ENCODE results near the gene SBF2. TPM values are rescaled to one million over a fixed set of nuclear protein-coding genes. Genes with fewer than 3 reads are reported as not detected.
A peak's percentile ranks its signal among the peaks of the same experiment; 100 is the strongest.

The SBF2 gene
- total RNA-seq, 1 donor: 61.2 TPM

- DNase-seq (ENCODE audit: insufficient read length, low spot score, missing footprints): no peak
- no peaks in the 10 kb centered on the region for H3K27me3 ChIP-seq (ENCODE audit: insufficient read depth, low read length)
- peaks cover 46% of the 10 kb centered on the region for H3K79me2 ChIP-seq (ENCODE audit: insufficient read depth, low read length)
- H3K4me3 ChIP-seq (ENCODE audit: insufficient read depth, low read length): no peak overlapping the region
- TF ChIP-seq CTCF (IDR thresholded peaks at IDR 0.05; ENCODE audit: extremely low read depth, low read depth, low read length): no peak
- H3K4me1 ChIP-seq (ENCODE audit: insufficient read depth, low read length): peaks cover 18% of the 10 kb centered on the region
- H3K36me3 ChIP-seq (ENCODE audit: insufficient read depth, low read length): no peaks in the 10 kb centered on the region
- H2AFZ ChIP-seq (ENCODE audit: low read length): no peak overlapping the region
- H3K27ac ChIP-seq (ENCODE audit: low read depth, low read length): no peak overlapping the region
- no peaks in the 10 kb centered on the region for H3K9me3 ChIP-seq (ENCODE audit: low read depth, low read length)
- H4K20me1 ChIP-seq (ENCODE audit: insufficient read depth, low read length): no peaks in the 10 kb centered on the region
- no peak overlapping the region for H3K4me2 ChIP-seq (ENCODE audit: insufficient read depth, low read length)
These were observed 213.9 kb downstream of the SBF2 start for GRCh38 chr11:10080138-10080537.

GRCh38 chr11:10076458-10077141 is 217.4 kb downstream of the SBF2 start:
- Histone ChIP-seq H3K27me3 (ENCODE audit: insufficient read depth, low read length) (no peaks in the 10 kb centered on the region), H3K9me3 (ENCODE audit: low read depth, low read length) (no peaks in the 10 kb centered on the region), H3K79me2 (ENCODE audit: insufficient read depth, low read length) (peaks cover 36% of the 10 kb centered on the region), H3K4me3 (ENCODE audit: insufficient read depth, low read length) (no peak overlapping the region), H3K4me2 (ENCODE audit: insufficient read depth, low read length) (peak overlapping the region; percentile 57), H2AFZ (ENCODE audit: low read length) (no peak overlapping the region), H4K20me1 (ENCODE audit: insufficient read depth, low read length) (no peaks in the 10 kb centered on the region), H3K36me3 (ENCODE audit: insufficient read depth, low read length) (no peaks in the 10 kb centered on the region), H3K4me1 (ENCODE audit: insufficient read depth, low read length) (peaks cover 32% of the 10 kb centered on the region), H3K27ac (ENCODE audit: low read depth, low read length) (peak overlapping the region; percentile 74)
- peak; percentile 71 for DNase-seq (ENCODE audit: insufficient read length, low spot score, missing footprints)
- peak; percentile 74 for TF ChIP-seq CTCF (IDR thresholded peaks at IDR 0.05; ENCODE audit: extremely low read depth, low read depth, low read length)

- no peak for DNase-seq (ENCODE audit: insufficient read length, low spot score, missing footprints)
- H3K4me1 ChIP-seq (ENCODE audit: insufficient read depth, low read length): peaks cover 32% of the 10 kb centered on the region
- no peaks in the 10 kb centered on the region for H3K36me3 ChIP-seq (ENCODE audit: insufficient read depth, low read length)
- no peaks in the 10 kb centered on the region for H3K9me3 ChIP-seq (ENCODE audit: low read depth, low read length)
- H3K27me3 ChIP-seq (ENCODE audit: insufficient read depth, low read length): no peaks in the 10 kb centered on the region
- TF ChIP-seq CTCF (IDR thresholded peaks at IDR 0.05; ENCODE audit: extremely low read depth, low read depth, low read length): no peak
- H3K27ac ChIP-seq (ENCODE audit: low read depth, low read length): peak overlapping the region; percentile 74
- no peak overlapping the region for H3K4me2 ChIP-seq (ENCODE audit: insufficient read depth, low read length)
- H3K4me3 ChIP-seq (ENCODE audit: insufficient read depth, low read length): no peak overlapping the region
- H4K20me1 ChIP-seq (ENCODE audit: insufficient read depth, low read length): no peaks in the 10 kb centered on the region
- peaks cover 27% of the 10 kb centered on the region for H3K79me2 ChIP-seq (ENCODE audit: insufficient read depth, low read length)
- no peak overlapping the region for H2AFZ ChIP-seq (ENCODE audit: low read length)
These were observed 218.9 kb downstream of the SBF2 start for GRCh38 chr11:10075141-10075540.

GRCh38 chr11:10072841-10073240 is 221.2 kb downstream of the SBF2 start:
- H3K4me2 ChIP-seq (ENCODE audit: insufficient read depth, low read length): no peak overlapping the region
- no peaks in the 10 kb centered on the region for H3K27me3 ChIP-seq (ENCODE audit: insufficient read depth, low read length)
- H3K27ac ChIP-seq (ENCODE audit: low read depth, low read length): no peak overlapping the region
- peaks cover 32% of the 10 kb centered on the region for H3K4me1 ChIP-seq (ENCODE audit: insufficient read depth, low read length)
- peaks cover 23% of the 10 kb centered on the region for H3K79me2 ChIP-seq (ENCODE audit: insufficient read depth, low read length)
- no peaks in the 10 kb centered on the region for H3K9me3 ChIP-seq (ENCODE audit: low read depth, low read length)
- DNase-seq (ENCODE audit: insufficient read length, low spot score, missing footprints): no peak
- no peaks in the 10 kb centered on the region for H4K20me1 ChIP-seq (ENCODE audit: insufficient read depth, low read length)
- no peak overlapping the region for H2AFZ ChIP-seq (ENCODE audit: low read length)
- no peak overlapping the region for H3K4me3 ChIP-seq (ENCODE audit: insufficient read depth, low read length)
- no peak for TF ChIP-seq CTCF (IDR thresholded peaks at IDR 0.05; ENCODE audit: extremely low read depth, low read depth, low read length)
- H3K36me3 ChIP-seq (ENCODE audit: insufficient read depth, low read length): no peaks in the 10 kb centered on the region

All from osteoblast (primary cell).